GM21526 (cell line): Measurements from ENCODE around the gene COMMD8.

Experiments used
- ATAC-seq: cut with Tn5 transposase; IDR thresholded peaks from one replicate; pipeline ENCODE4 v1.9.1; 2021; ENCODE audit warnings: moderate library complexity; ENCODE audit not compliant: unreplicated experiment, low FRiP score

The COMMD8 gene

GRCh38 chr4:47473141-47473750, 9.7 kb upstream of the COMMD8 start:
- no peak for ATAC-seq

GRCh38 chr4:47471591-47471990, 8.1 kb upstream of the COMMD8 start:
- no peak for ATAC-seq

GRCh38 chr4:47471064-47471463, 7.6 kb upstream of the COMMD8 start:
- no peak for ATAC-seq

GRCh38 chr4:47469951-47470350, 6.4 kb upstream of the COMMD8 start:
- ATAC-seq = no peak

- ATAC-seq = no peak
These were observed 5.3 kb upstream of the COMMD8 start for GRCh38 chr4:47468706-47469365.

- no peak for ATAC-seq
These were observed 2.7 kb upstream of the COMMD8 start for GRCh38 chr4:47466056-47466785.

- peak; percentile 36 for ATAC-seq
These were observed 1.5 kb upstream of the COMMD8 start for GRCh38 chr4:47465004-47465403.

GRCh38 chr4:47462799-47463234, 685 bp downstream of the COMMD8 start:
- peak; percentile 30 for ATAC-seq

- ATAC-seq = no peak
These were observed 11.8 kb downstream of the COMMD8 start for GRCh38 chr4:47451657-47452056.

- no peak for ATAC-seq
These were observed 19.5 kb downstream of the COMMD8 start for GRCh38 chr4:47444031-47444430.

- ATAC-seq = peak; percentile 88
These were observed 20.5 kb downstream of the COMMD8 start for GRCh38 chr4:47442980-47443379.

GRCh38 chr4:47434931-47435330, 28.6 kb downstream of the COMMD8 start:
- ATAC-seq = no peak

GRCh38 chr4:47432749-47433148, 30.8 kb downstream of the COMMD8 start:
- ATAC-seq = no peak

- ATAC-seq = no peak
These were observed 35.6 kb downstream of the COMMD8 start for GRCh38 chr4:47427935-47428334.

GRCh38 chr4:47425628-47426027, 37.9 kb downstream of the COMMD8 start:
- ATAC-seq = no peak

GRCh38 chr4:47419296-47419695, 44.2 kb downstream of the COMMD8 start:
- ATAC-seq = no peak

GRCh38 chr4:47418147-47418546, 45.4 kb downstream of the COMMD8 start:
- ATAC-seq = no peak

- no peak for ATAC-seq
These were observed 47.8 kb downstream of the COMMD8 start for GRCh38 chr4:47415719-47416118.

- no peak for ATAC-seq
These were observed 50.0 kb downstream of the COMMD8 start for GRCh38 chr4:47413521-47413920.

GRCh38 chr4:47410271-47410670, 53.2 kb downstream of the COMMD8 start:
- no peak for ATAC-seq

GRCh38 chr4:47406408-47406807, 57.1 kb downstream of the COMMD8 start:
- ATAC-seq = no peak
